Progenitor cell of endocrine pancreas (in vitro differentiated cells): ENCODE data around the gene FBXW2. TPM values are rescaled to one million over a fixed set of nuclear protein-coding genes. Genes with fewer than 3 reads are reported as not detected.
A peak's percentile ranks its signal among the peaks of the same experiment; 100 is the strongest.

ENCODE experiments used
- DNase-seq: peaks from one replicate; pipeline ENCODE4 v3.0.0; 2021; ENCODE audit warnings: low spot score; ENCODE audit not compliant: unreplicated experiment
- H3K27ac Mint-ChIP-seq: 2 replicates; pipeline ENCODE4 v1.8.0; 2021; ENCODE audit warnings: mild to moderate bottlenecking, moderate library complexity, mixed read lengths
- H3K27me3 Mint-ChIP-seq: 2 replicates; pipeline ENCODE4 v1.8.0; 2021; ENCODE audit warnings: mixed read lengths
- H3K36me3 Mint-ChIP-seq: 2 replicates; pipeline ENCODE4 v1.8.0; 2022; ENCODE audit warnings: mixed read lengths; ENCODE audit not compliant: insufficient read depth
- H3K4me1 Mint-ChIP-seq: 2 replicates; pipeline ENCODE4 v1.8.0; 2021; ENCODE audit warnings: low read depth, mixed read lengths
- H3K4me3 Mint-ChIP-seq: 2 replicates; pipeline ENCODE4 v1.8.0; 2021; ENCODE audit warnings: low read depth, mild to moderate bottlenecking, moderate library complexity, mixed read lengths
- H3K9me3 Mint-ChIP-seq: 2 replicates; pipeline ENCODE4 v1.8.0; 2021; ENCODE audit warnings: low read depth, mixed read lengths
- CTCF ChIP-seq: fragments of 200-600 bp; sonication (generic); IDR thresholded peaks from one replicate; pipeline ENCODE4 v1.5.0; 2021; ENCODE audit warnings: antibody characterized with exemption, mild to moderate bottlenecking; ENCODE audit not compliant: unreplicated experiment
- total RNA-seq: library from RNA; stranded (reverse); gene quantifications from 2 replicates; pipeline ENCODE4 v1.2.1, GENCODE V29; 2021

FBXW2 gene
- total RNA-seq, 1 donor from 2014 or later: 66.0 TPM

- Mint-ChIP-seq H3K9me3 (no peaks in the 10 kb centered on the region), H3K4me3 (peak overlapping the region; percentile 89), H3K36me3 (peaks cover 2% of the 10 kb centered on the region), H3K27me3 (no peaks in the 10 kb centered on the region), H3K27ac (peak overlapping the region; percentile 91), H3K4me1 (peaks cover 40% of the 10 kb centered on the region)
- no peak for TF ChIP-seq CTCF
- DNase-seq: no peak
Measured at GRCh38 chr9:120712539-120713031, 80.6 kb downstream of the FBXW2 start.

- Mint-ChIP-seq H3K4me3 (peak overlapping the region; percentile 89), H3K27me3 (no peaks in the 10 kb centered on the region), H3K9me3 (no peaks in the 10 kb centered on the region), H3K36me3 (peaks cover 2% of the 10 kb centered on the region), H3K4me1 (peaks cover 44% of the 10 kb centered on the region), H3K27ac (peak overlapping the region; percentile 91)
- TF ChIP-seq CTCF: no peak
- DNase-seq: no peak
Measured at GRCh38 chr9:120711841-120712538, 81.2 kb downstream of the FBXW2 start.

GRCh38 chr9:120711354-120711753 lies 81.9 kb downstream of the FBXW2 start:
- peaks cover 44% of the 10 kb centered on the region for H3K4me1 Mint-ChIP-seq
- H3K27ac Mint-ChIP-seq: peak overlapping the region; percentile 82
- H3K9me3 Mint-ChIP-seq: no peaks in the 10 kb centered on the region
- no peak for TF ChIP-seq CTCF
- DNase-seq: no peak
- H3K36me3 Mint-ChIP-seq: peaks cover 3% of the 10 kb centered on the region
- H3K4me3 Mint-ChIP-seq: peak overlapping the region; percentile 89
- no peaks in the 10 kb centered on the region for H3K27me3 Mint-ChIP-seq

GRCh38 chr9:120710110-120710981 lies 82.9 kb downstream of the FBXW2 start:
- no peaks in the 10 kb centered on the region for H3K9me3 Mint-ChIP-seq
- H3K36me3 Mint-ChIP-seq: peaks cover 3% of the 10 kb centered on the region
- peaks cover 35% of the 10 kb centered on the region for H3K4me1 Mint-ChIP-seq
- TF ChIP-seq CTCF: no peak
- H3K27ac Mint-ChIP-seq: peak overlapping the region; percentile 91
- H3K4me3 Mint-ChIP-seq: peak overlapping the region; percentile 50
- DNase-seq: no peak
- no peaks in the 10 kb centered on the region for H3K27me3 Mint-ChIP-seq

GRCh38 chr9:120708526-120709224 lies 84.5 kb downstream of the FBXW2 start:
- H3K4me3 Mint-ChIP-seq: no peak overlapping the region
- TF ChIP-seq CTCF: no peak
- peaks cover 5% of the 10 kb centered on the region for H3K36me3 Mint-ChIP-seq
- H3K27ac Mint-ChIP-seq: peak overlapping the region; percentile 56
- no peaks in the 10 kb centered on the region for H3K27me3 Mint-ChIP-seq
- no peaks in the 10 kb centered on the region for H3K9me3 Mint-ChIP-seq
- no peak for DNase-seq
- peaks cover 34% of the 10 kb centered on the region for H3K4me1 Mint-ChIP-seq
